Progenitor cell of endocrine pancreas (in vitro differentiated cells): ENCODE measurements around the gene SPRING1. TPM values are rescaled to one million over a fixed set of nuclear protein-coding genes. Genes with fewer than 3 reads are reported as not detected.

ENCODE experiments used
- DNase-seq: peaks from one replicate; pipeline ENCODE4 v3.0.0; 2021; ENCODE audit warnings: low spot score; ENCODE audit not compliant: unreplicated experiment
- H3K27ac Mint-ChIP-seq: 2 replicates; pipeline ENCODE4 v1.8.0; 2021; ENCODE audit warnings: mild to moderate bottlenecking, moderate library complexity, mixed read lengths
- H3K27me3 Mint-ChIP-seq: 2 replicates; pipeline ENCODE4 v1.8.0; 2021; ENCODE audit warnings: mixed read lengths
- H3K36me3 Mint-ChIP-seq: 2 replicates; pipeline ENCODE4 v1.8.0; 2022; ENCODE audit warnings: mixed read lengths; ENCODE audit not compliant: insufficient read depth
- H3K4me1 Mint-ChIP-seq: 2 replicates; pipeline ENCODE4 v1.8.0; 2021; ENCODE audit warnings: low read depth, mixed read lengths
- H3K4me3 Mint-ChIP-seq: 2 replicates; pipeline ENCODE4 v1.8.0; 2021; ENCODE audit warnings: low read depth, mild to moderate bottlenecking, moderate library complexity, mixed read lengths
- H3K9me3 Mint-ChIP-seq: 2 replicates; pipeline ENCODE4 v1.8.0; 2021; ENCODE audit warnings: low read depth, mixed read lengths
- CTCF ChIP-seq: fragments of 200-600 bp; sonication (generic); IDR thresholded peaks from one replicate; pipeline ENCODE4 v1.5.0; 2021; ENCODE audit warnings: antibody characterized with exemption, mild to moderate bottlenecking; ENCODE audit not compliant: unreplicated experiment
- total RNA-seq: library from RNA; stranded (reverse); gene quantifications from 2 replicates; pipeline ENCODE4 v1.2.1, GENCODE V29; 2021

The SPRING1 gene
- total RNA-seq, 1 donor from 2014 or later, result 64.4 TPM

- TF ChIP-seq CTCF, result no peak
- peaks cover 22% of the 10 kb centered on the region for H3K4me1 Mint-ChIP-seq
- H3K36me3 Mint-ChIP-seq, result peaks cover 7% of the 10 kb centered on the region
- peak overlapping the region; percentile 97 for H3K4me3 Mint-ChIP-seq
- DNase-seq, result peak; percentile 23
- no peaks in the 10 kb centered on the region for H3K27me3 Mint-ChIP-seq
- no peaks in the 10 kb centered on the region for H3K9me3 Mint-ChIP-seq
- H3K27ac Mint-ChIP-seq, result peak overlapping the region; percentile 89
Observed at GRCh38 chr12:116736962-116737773, 701 bp downstream of the SPRING1 start.

GRCh38 chr12:116735951-116736599 is 1.8 kb downstream of the SPRING1 start:
- peak overlapping the region; percentile 90 for H3K27ac Mint-ChIP-seq
- peak overlapping the region; percentile 97 for H3K4me3 Mint-ChIP-seq
- H3K9me3 Mint-ChIP-seq, result no peaks in the 10 kb centered on the region

GRCh38 chr12:116735084-116735483 is 2.8 kb downstream of the SPRING1 start:
- Mint-ChIP-seq H3K27ac (peak overlapping the region; percentile 27), H3K27me3 (no peaks in the 10 kb centered on the region), H3K4me1 (peaks cover 25% of the 10 kb centered on the region), H3K9me3 (no peaks in the 10 kb centered on the region), H3K4me3 (peak overlapping the region; percentile 31), H3K36me3 (peaks cover 10% of the 10 kb centered on the region)
- TF ChIP-seq CTCF, result no peak
- DNase-seq, result no peak

More at GRCh38 chr12:116735951-116736599, 1.8 kb downstream of the SPRING1 start:
- Mint-ChIP-seq H3K4me1 (peaks cover 25% of the 10 kb centered on the region), H3K27me3 (no peaks in the 10 kb centered on the region), H3K36me3 (peaks cover 10% of the 10 kb centered on the region)
- TF ChIP-seq CTCF, result no peak
- DNase-seq, result no peak

DNA sequence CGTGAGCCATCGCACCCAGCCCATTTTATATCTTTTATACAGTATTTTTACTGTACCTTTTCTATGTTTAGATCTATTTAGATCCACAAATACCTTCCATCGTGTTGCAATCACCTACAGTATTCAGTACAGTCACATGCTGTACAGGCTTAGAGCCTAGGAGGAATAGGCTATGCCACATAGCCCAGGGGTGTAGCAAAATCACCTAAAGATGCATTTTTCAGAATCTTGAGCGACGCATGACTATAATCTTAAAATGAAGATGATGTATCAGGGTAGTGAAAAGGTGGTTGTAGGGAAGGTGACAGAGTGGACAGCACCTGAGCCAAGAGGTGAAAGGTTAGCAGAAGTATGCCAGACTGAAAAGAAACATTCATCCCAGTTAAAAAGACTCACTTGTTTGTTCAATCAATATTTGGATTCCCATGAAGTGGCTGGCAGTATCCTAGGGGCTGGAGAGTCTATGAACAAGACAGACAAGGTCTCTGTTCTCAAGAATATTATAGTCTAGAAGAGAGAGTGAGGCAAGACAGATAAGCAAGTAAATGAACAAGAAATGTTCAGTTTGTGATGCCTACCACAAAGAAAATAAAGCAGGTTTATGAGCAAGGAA is 3.6 kb downstream of the SPRING1 start:
- Mint-ChIP-seq H3K4me3 (peak overlapping the region; percentile 31), H3K36me3 (peaks cover 13% of the 10 kb centered on the region), H3K9me3 (no peaks in the 10 kb centered on the region), H3K27me3 (no peaks in the 10 kb centered on the region), H3K4me1 (peaks cover 25% of the 10 kb centered on the region), H3K27ac (peak overlapping the region; percentile 27)
- no peak for DNase-seq
- no peak for TF ChIP-seq CTCF

DNA sequence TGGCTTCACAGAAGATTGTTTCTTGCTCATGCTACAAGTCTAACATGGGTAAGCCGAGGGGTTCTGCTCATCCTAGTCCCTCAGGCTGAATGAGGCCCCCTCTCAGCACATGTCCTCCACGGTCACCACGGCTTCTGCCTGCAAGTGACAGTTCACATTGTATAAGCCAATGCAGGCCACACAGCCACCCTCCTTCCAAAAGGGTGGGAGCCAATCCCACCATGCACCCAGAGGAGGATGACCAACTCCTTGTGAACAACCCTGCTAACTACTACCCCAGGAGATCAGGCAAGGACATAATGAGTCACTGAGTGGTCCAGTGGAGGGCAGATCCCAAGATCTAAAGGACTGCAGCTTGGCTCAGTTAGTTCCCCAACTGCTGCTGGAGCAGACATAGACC is 6.1 kb downstream of the SPRING1 start:
- H3K4me1 Mint-ChIP-seq, result peaks cover 37% of the 10 kb centered on the region
- peaks cover 15% of the 10 kb centered on the region for H3K36me3 Mint-ChIP-seq
- no peak overlapping the region for H3K4me3 Mint-ChIP-seq
- no peak for DNase-seq
- H3K27ac Mint-ChIP-seq, result no peak overlapping the region
- H3K27me3 Mint-ChIP-seq, result no peaks in the 10 kb centered on the region
- H3K9me3 Mint-ChIP-seq, result no peaks in the 10 kb centered on the region
- no peak for TF ChIP-seq CTCF
